ENCODE results near the gene HHATL. TPM values are rescaled to one million over a fixed set of nuclear protein-coding genes. Genes with fewer than 3 reads are reported as not detected.

HHATL gene
- total RNA-seq, 1 donor from 2014 or later = 23.0 TPM

DNA sequence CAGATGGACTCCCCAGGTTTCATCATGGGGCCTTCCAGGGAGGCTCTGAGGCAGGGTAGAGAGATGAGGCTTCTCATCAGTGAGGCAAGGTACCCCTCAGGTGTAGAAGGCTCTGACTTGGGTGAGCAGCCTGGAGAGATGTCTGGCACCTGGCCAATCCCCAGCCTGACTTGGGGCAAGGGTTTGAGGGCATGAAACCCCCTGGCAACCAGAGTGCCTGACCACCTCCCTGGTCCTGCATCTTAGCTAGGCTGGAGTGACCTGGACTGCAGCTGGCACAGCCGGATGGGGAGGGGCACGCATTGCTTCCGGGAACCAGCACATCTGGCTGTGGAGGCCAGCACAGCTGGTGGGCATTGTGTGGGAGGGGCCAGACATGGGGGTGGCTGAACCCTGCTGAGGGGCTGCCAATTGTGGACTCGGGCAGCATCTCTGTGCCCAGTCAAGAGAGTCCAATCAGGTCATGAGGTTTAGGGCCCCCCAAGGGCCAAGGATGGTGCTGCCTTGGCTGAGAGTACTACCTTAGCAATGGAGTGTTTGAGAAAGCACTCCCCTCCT lies 47.2 kb downstream of the HHATL start:
- Histone ChIP-seq H3K9me3 (ENCODE audit: control insufficient read depth in 3 of 3, low read length in 3 of 3) (no peaks in the 10 kb centered on the region), H3K27me3 (ENCODE audit: control insufficient read depth in 3 of 3, insufficient read depth in 3 of 3, low read length in 3 of 3) (no peaks in the 10 kb centered on the region), H3K4me1 (ENCODE audit: control insufficient read depth in 3 of 3, insufficient read depth in 3 of 3, low read length in 3 of 3) (peaks cover 51 to 84% (median 73%) of the 10 kb centered on the region in 3 donors), H3K27ac (ENCODE audit: low read depth, low read length) (peak overlapping the region; percentile 96), H3K4me3 (ENCODE audit: low read length in 3 of 3) (peak overlapping the region; percentile 74 to 89 (median 85)), H3K36me3 (ENCODE audit: control insufficient read depth in 3 of 3, insufficient read depth in 3 of 3, low read length in 3 of 3) (peaks cover 13 to 16% (median 15%) of the 10 kb centered on the region in 3 donors), H3K9ac (ENCODE audit: low read depth in 1 of 3, low read length in 3 of 3) (peak overlapping the region; percentile 85 to 96 (median 92))

DNA sequence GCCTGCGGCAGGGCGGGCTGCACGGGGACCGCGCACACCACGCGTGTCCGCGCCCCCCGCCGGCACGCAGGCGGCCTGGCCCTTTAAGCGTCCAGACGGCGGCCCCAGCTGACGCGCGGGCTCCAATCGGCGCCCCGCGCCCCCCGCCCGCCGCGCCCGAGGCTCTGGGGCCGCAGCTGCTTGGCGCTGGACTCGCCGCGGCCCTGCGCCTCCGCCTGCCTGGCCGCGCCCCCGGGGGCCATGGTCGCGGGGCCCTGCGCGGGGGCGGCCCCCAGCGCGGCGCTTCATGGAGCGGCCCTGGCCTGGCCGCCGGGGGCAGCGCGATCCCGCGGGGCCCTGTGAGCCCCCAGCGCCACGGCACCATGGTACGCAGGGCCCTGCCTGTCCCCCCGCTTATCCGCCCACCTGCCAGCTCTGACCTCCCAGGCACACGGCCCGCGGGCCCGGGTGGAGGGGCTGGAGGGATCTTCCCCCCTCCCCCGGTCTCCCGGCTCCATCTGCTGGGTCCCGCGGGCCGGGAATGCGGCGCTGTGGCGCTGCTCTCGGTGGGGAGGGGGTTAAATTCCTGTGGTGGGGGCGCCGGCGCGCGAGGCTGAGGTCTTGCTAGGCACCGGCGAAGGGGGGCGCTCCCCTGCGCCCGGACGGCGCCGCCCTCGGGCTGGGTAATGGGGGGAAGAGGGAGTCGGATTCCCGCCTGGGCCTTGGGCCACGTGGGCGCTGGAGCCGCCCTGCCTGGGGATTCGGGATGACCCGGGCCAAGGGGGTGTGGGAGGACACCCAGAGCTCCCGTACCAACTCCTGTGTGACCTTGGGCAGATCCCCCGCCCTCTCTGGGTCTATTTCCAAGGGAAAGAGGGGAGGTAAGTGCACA lies 48.0 kb downstream of the HHATL start:
- H3K4me3 ChIP-seq (ENCODE audit: low read length in 3 of 3) = peak overlapping the region; percentile 74 to 89 (median 85)
- peak overlapping the region; percentile 85 to 96 (median 92) for H3K9ac ChIP-seq (ENCODE audit: low read depth in 1 of 3, low read length in 3 of 3)
- peaks cover 7 to 9% (median 9%) of the 10 kb centered on the region in 3 donors for H3K36me3 ChIP-seq (ENCODE audit: control insufficient read depth in 3 of 3, insufficient read depth in 3 of 3, low read length in 3 of 3)
- peaks cover 45 to 75% (median 64%) of the 10 kb centered on the region in 3 donors for H3K4me1 ChIP-seq (ENCODE audit: control insufficient read depth in 3 of 3, insufficient read depth in 3 of 3, low read length in 3 of 3)
- H3K27ac ChIP-seq (ENCODE audit: low read depth, low read length) = peak overlapping the region; percentile 96
- H3K27me3 ChIP-seq (ENCODE audit: control insufficient read depth in 3 of 3, insufficient read depth in 3 of 3, low read length in 3 of 3) = no peaks in the 10 kb centered on the region
- no peaks in the 10 kb centered on the region for H3K9me3 ChIP-seq (ENCODE audit: control insufficient read depth in 3 of 3, low read length in 3 of 3)

DNA sequence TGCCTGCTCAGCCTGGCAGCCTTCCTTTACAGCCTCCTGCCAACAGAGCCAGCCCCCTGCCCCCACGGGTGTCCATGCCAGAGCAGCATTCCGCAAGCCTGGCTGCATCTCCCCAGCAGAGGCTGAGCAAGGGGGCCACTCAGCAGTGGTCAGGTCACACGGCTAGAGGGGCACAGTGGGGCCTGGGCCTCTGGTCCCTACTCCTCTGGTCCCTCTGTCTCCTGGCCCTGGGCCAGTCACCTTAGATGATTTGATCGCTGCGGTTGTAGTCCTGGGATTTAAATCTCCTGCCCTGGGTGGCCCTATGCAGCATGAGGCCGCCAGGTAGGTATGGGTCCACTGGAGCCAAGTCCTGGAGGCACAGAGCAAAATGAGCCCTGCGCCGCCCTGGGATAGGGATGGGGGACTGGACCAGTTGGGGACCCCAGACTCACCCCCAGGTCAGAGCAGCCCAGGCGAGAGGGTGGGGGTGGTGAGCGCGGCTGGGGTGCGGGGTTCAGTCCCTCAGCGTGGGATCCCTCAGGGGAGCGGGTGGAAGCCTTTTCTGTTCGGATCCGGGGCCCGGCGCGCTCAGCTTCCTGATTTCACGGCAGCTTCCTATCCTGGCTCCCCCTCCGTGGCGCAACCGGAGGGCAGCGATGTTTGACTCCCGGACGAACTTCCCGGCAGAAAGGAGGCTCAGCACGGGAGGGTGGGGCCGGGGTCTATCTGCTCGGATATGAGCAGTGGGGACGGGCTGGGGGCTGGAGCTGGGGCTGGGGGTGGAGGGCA lies 48.9 kb downstream of the HHATL start, which contains the start of gene ZBTB47:
ZBTB47 (plus strand) TSS at position 138 of the 771 bp plus-strand sequence. CDS start 4,659 bp downstream, outside the sequence.
- Histone ChIP-seq H3K9me3 (ENCODE audit: control insufficient read depth in 3 of 3, low read length in 3 of 3) (no peaks in the 10 kb centered on the region), H3K27ac (ENCODE audit: low read depth, low read length) (peak within 1 kb of the TSS; percentile 96), H3K4me1 (ENCODE audit: control insufficient read depth in 3 of 3, insufficient read depth in 3 of 3, low read length in 3 of 3) (peaks cover 43 to 69% (median 60%) of the 10 kb centered on the region in 3 donors), H3K9ac (ENCODE audit: low read depth in 1 of 3, low read length in 3 of 3) (peak within 1 kb of the TSS; percentile 85 to 96 (median 92)), H3K36me3 (ENCODE audit: control insufficient read depth in 3 of 3, insufficient read depth in 3 of 3, low read length in 3 of 3) (peaks cover 5 to 11% (median 5%) of the 10 kb centered on the region in 3 donors), H3K27me3 (ENCODE audit: control insufficient read depth in 3 of 3, insufficient read depth in 3 of 3, low read length in 3 of 3) (no peaks in the 10 kb centered on the region), H3K4me3 (ENCODE audit: low read length in 3 of 3) (peak within 1 kb of the TSS; percentile 74 to 89 (median 85))

DNA sequence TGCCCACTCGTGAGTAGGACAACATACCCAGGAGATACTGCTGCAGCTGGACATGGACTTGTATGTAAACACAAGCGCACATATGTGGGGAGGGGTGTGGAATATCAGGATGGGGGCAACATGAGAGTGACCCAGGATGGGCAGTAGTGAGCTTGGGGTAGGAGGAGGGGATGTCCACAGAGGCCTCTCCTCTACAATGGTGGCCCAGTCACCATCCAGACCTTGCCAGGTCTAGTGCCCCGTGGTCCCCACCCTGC lies 49.4 kb downstream of the HHATL start:
- H3K4me1 ChIP-seq (ENCODE audit: control insufficient read depth in 3 of 3, insufficient read depth in 3 of 3, low read length in 3 of 3) = peaks cover 43 to 64% (median 54%) of the 10 kb centered on the region in 3 donors
- peak overlapping the region; percentile 77 to 96 (median 89) for H3K9ac ChIP-seq (ENCODE audit: low read depth in 1 of 3, low read length in 3 of 3)
- no peaks in the 10 kb centered on the region for H3K9me3 ChIP-seq (ENCODE audit: control insufficient read depth in 3 of 3, low read length in 3 of 3)
- H3K27me3 ChIP-seq (ENCODE audit: control insufficient read depth in 3 of 3, insufficient read depth in 3 of 3, low read length in 3 of 3) = no peaks in the 10 kb centered on the region
- H3K4me3 ChIP-seq (ENCODE audit: low read length in 3 of 3) = peak overlapping the region; percentile 67 to 89 (median 85)
- H3K27ac ChIP-seq (ENCODE audit: low read depth, low read length) = peak overlapping the region; percentile 88
- peaks cover 0 to 11% (median 0%) of the 10 kb centered on the region in 3 donors for H3K36me3 ChIP-seq (ENCODE audit: control insufficient read depth in 3 of 3, insufficient read depth in 3 of 3, low read length in 3 of 3)

DNA sequence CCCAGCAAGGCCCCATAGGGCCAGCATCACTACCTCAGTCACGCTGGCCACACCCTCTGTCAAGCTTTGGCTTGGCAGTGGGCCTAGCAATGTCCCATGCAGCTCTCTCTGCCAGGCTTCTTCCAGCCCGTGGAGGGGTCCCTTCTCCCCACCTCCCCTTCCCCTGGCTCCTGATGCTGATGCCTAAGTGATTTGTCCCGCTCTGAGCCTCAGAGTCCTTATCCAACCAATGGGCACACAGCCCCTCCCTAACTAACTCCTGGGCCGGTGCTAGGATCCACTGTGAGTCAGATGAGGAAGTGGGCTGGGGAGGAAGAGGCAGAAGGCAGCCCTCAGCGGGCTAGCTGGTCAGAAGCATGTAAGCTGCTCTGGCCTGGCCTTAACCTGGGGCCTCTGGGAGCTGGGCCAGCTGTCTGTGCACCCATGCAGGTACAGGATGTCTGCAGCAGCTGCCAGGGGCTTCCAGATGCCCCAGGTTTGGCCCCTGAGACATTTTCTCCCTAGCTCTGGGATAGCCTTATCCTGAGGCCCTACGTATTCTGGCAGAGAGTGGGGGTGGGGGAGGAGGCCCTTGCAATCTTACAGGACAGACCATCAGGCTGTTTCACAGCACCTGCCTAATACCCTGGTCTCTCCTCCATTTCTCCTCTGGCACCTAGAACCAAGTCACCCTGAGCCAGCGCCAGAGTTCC lies 49.8 kb downstream of the HHATL start:
- Histone ChIP-seq H3K27me3 (ENCODE audit: control insufficient read depth in 3 of 3, insufficient read depth in 3 of 3, low read length in 3 of 3) (no peaks in the 10 kb centered on the region), H3K36me3 (ENCODE audit: control insufficient read depth in 3 of 3, insufficient read depth in 3 of 3, low read length in 3 of 3) (peaks cover 0 to 16% (median under 1%) of the 10 kb centered on the region in 3 donors), H3K9ac (ENCODE audit: low read depth in 1 of 3, low read length in 3 of 3) (peak overlapping the region; percentile 51 to 96 (median 89)), H3K4me3 (ENCODE audit: low read length in 3 of 3) (peak overlapping the region; percentile 67 to 89 (median 85)), H3K4me1 (ENCODE audit: control insufficient read depth in 3 of 3, insufficient read depth in 3 of 3, low read length in 3 of 3) (peaks cover 43 to 59% (median 51%) of the 10 kb centered on the region in 3 donors), H3K9me3 (ENCODE audit: control insufficient read depth in 3 of 3, low read length in 3 of 3) (no peaks in the 10 kb centered on the region), H3K27ac (ENCODE audit: low read depth, low read length) (peak overlapping the region; percentile 88)

DNA sequence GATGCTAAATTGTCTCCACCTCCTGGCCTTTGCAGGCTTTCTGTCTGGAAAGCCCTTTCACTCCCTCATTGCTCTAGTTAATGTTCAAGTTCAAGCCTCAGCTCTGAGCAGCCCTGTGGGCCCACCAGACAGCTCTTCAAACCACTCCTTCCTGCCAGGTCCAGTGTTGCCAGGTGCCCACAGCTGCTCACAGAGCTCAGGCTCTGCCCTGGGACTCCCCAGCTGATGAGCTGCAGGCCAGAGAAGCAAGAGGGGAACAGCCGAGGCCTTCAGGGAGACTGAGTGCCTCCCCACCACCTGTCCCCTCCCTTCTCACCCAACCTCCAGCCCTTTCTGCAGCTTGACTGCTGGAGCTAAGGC lies 50.4 kb downstream of the HHATL start:
- H3K4me1 ChIP-seq (ENCODE audit: control insufficient read depth in 3 of 3, insufficient read depth in 3 of 3, low read length in 3 of 3) = peaks cover 43 to 54% (median 47%) of the 10 kb centered on the region in 3 donors
- H3K27me3 ChIP-seq (ENCODE audit: control insufficient read depth in 3 of 3, insufficient read depth in 3 of 3, low read length in 3 of 3) = no peaks in the 10 kb centered on the region
- peak overlapping the region in 2 of 3 donors; percentile 67 to 85 for H3K4me3 ChIP-seq (ENCODE audit: low read length in 3 of 3)
- no peaks in the 10 kb centered on the region for H3K9me3 ChIP-seq (ENCODE audit: control insufficient read depth in 3 of 3, low read length in 3 of 3)
- peak overlapping the region; percentile 88 for H3K27ac ChIP-seq (ENCODE audit: low read depth, low read length)
- peaks cover 0 to 19% (median 6%) of the 10 kb centered on the region in 3 donors for H3K36me3 ChIP-seq (ENCODE audit: control insufficient read depth in 3 of 3, insufficient read depth in 3 of 3, low read length in 3 of 3)
- peak overlapping the region; percentile 51 to 96 (median 89) for H3K9ac ChIP-seq (ENCODE audit: low read depth in 1 of 3, low read length in 3 of 3)

DNA sequence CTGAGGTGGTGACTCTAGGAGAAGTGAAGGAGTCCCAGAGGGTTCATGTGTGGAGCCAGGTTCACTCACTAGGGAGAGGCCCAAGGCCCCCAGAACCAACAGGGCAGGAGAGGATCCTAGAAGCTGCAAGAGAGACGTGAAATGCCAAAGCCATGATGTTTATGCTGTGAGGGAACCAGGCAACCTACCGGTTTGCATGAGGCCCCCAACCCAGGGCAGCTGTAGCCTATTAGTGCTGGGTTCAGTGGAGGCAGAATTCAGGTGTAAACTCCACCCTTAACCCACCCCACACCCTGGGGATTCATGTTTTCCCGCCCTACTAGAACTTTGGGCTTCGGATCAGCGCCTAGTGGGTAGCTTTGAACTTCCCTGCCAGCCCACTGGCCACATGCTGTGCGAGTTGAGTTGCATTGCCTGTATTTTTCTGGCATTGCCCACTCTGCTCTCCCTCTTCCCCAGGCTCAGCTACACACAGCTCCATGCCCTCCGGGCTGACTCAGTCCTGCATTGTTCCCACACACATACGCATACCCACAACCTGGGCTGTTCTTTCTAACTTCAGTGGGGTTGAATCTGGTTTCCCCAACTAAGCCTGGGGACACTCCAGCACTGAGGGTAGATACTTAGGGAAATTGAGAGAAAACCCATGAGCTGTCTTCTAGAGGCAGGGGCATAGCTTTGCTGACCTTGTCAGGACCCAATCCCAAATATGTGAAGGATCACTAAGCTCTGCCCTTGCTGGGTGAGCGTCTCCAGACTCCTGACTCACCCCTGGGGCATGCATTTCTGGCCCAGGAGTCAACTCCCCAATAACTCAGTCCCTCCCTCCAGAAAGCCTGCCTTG lies 51.1 kb downstream of the HHATL start:
- Histone ChIP-seq H3K4me3 (ENCODE audit: low read length in 3 of 3) (no peak overlapping the region), H3K9ac (ENCODE audit: low read depth in 1 of 3, low read length in 3 of 3) (peak overlapping the region; percentile 61 to 96 (median 89)), H3K27ac (ENCODE audit: low read depth, low read length) (no peak overlapping the region), H3K36me3 (ENCODE audit: control insufficient read depth in 3 of 3, insufficient read depth in 3 of 3, low read length in 3 of 3) (peaks cover 5 to 22% (median 13%) of the 10 kb centered on the region in 3 donors), H3K27me3 (ENCODE audit: control insufficient read depth in 3 of 3, insufficient read depth in 3 of 3, low read length in 3 of 3) (no peaks in the 10 kb centered on the region), H3K9me3 (ENCODE audit: control insufficient read depth in 3 of 3, low read length in 3 of 3) (no peaks in the 10 kb centered on the region), H3K4me1 (ENCODE audit: control insufficient read depth in 3 of 3, insufficient read depth in 3 of 3, low read length in 3 of 3) (peaks cover 42 to 46% (median 42%) of the 10 kb centered on the region in 3 donors)

DNA sequence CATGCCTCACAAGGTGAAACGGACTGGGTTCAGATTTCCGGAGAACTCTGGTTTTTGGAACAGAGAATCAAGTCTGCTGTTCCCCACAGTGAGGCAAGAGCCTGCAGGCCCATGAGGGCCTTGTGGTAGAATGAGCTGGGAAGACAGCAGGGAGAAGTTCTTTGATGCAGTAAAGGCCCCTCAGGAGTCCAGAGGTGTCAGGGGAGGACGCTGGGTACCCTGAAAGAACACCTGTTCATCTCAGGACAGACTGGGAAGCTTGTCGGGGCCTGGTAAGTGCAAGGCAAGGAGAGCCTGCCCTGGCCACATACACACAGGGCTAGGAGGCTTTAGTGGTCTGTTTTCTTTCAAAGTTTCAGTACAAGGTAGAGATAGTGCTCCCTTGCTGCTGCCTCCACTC lies 52.8 kb downstream of the HHATL start:
- Histone ChIP-seq H3K4me3 (ENCODE audit: low read length in 3 of 3) (no peak overlapping the region), H3K9ac (ENCODE audit: low read depth in 1 of 3, low read length in 3 of 3) (no peak overlapping the region), H3K36me3 (ENCODE audit: control insufficient read depth in 3 of 3, insufficient read depth in 3 of 3, low read length in 3 of 3) (peaks cover 11 to 34% (median 24%) of the 10 kb centered on the region in 3 donors), H3K27me3 (ENCODE audit: control insufficient read depth in 3 of 3, insufficient read depth in 3 of 3, low read length in 3 of 3) (no peaks in the 10 kb centered on the region), H3K9me3 (ENCODE audit: control insufficient read depth in 3 of 3, low read length in 3 of 3) (no peaks in the 10 kb centered on the region), H3K27ac (ENCODE audit: low read depth, low read length) (no peak overlapping the region), H3K4me1 (ENCODE audit: control insufficient read depth in 3 of 3, insufficient read depth in 3 of 3, low read length in 3 of 3) (peaks cover 25 to 30% (median 26%) of the 10 kb centered on the region in 3 donors)

Data from skeletal muscle tissue (tissue), 4 donors.